ENCODE data around the gene KRTAP4-5. TPM values are rescaled to one million over a fixed set of nuclear protein-coding genes. Genes with fewer than 3 reads are reported as not detected.
"Not testable (repeated sequence)": the region's sequence is repeated elsewhere in the genome, so short reads cannot be mapped to it uniquely, and the experiment has no call there.

The KRTAP4-5 gene
- total RNA-seq, result not detected

- 50% methylated on average over 2 of the region's 2 CpGs for WGBS
- Histone ChIP-seq H3K4me3 (no peak within 1 kb of the TSS), H3K4me1 (replicated peaks) (no peaks in the 10 kb centered on the region), H3K27me3 (replicated peaks; ENCODE audit: insufficient read depth) (no peaks in the 10 kb centered on the region), H3K27ac (no peak within 1 kb of the TSS), H3K36me3 (no peaks in the 10 kb centered on the region), H3K9me3 (no peaks in the 10 kb centered on the region)
- TF ChIP-seq POLR2A (IDR thresholded peaks at IDR 0.05) (no peak), CTCF (IDR thresholded peaks at IDR 0.05) (no peak), POLR2AphosphoS5 (IDR thresholded peaks at IDR 0.05) (no peak)
- intact Hi-C loops (cut with DNase I), result no loop called here
- DNase-seq (ENCODE audit: low spot score), result no peak
These were observed at the start of gene KRTAP4-5 for GRCh38 chr17:41149652-41149985. Gene KRTAP4-5 (minus strand): TSS chr17:41149825. CDS start chr17:41149767, 58 bp downstream.

- Histone ChIP-seq H3K4me1 (replicated peaks) (no peaks in the 10 kb centered on the region), H3K4me3 (no peak overlapping the region), H3K36me3 (no peaks in the 10 kb centered on the region), H3K27me3 (replicated peaks; ENCODE audit: insufficient read depth) (no peaks in the 10 kb centered on the region), H3K27ac (no peak overlapping the region), H3K9me3 (no peaks in the 10 kb centered on the region)
- WGBS, result 51% methylated on average over 1 of the region's 1 CpG
- intact Hi-C loops (cut with DNase I), result no loop called here
- no peak for DNase-seq (ENCODE audit: low spot score)
- TF ChIP-seq POLR2AphosphoS5 (IDR thresholded peaks at IDR 0.05), result no peak
- no peak for TF ChIP-seq CTCF (IDR thresholded peaks at IDR 0.05)
- no peak for TF ChIP-seq POLR2A (IDR thresholded peaks at IDR 0.05)
These were observed 46.4 kb upstream of the KRTAP4-5 start for GRCh38 chr17:41196068-41196467.

GRCh38 chr17:41190328-41190727 lies 40.7 kb upstream of the KRTAP4-5 start:
- intact Hi-C loops (cut with DNase I), result no loop called here

GRCh38 chr17:41189837-41190318 lies 40.3 kb upstream of the KRTAP4-5 start, which contains the start of gene KRTAP9-1:
Gene KRTAP9-1 (plus strand): TSS chr17:41189887. CDS start chr17:41189887, 0 bp downstream.
- H3K36me3 ChIP-seq; H3K9me3 ChIP-seq; intact Hi-C loops (cut with DNase I); H3K4me1 ChIP-seq (replicated peaks); H3K27ac ChIP-seq; H3K4me3 ChIP-seq; DNase-seq (ENCODE audit: low spot score); H3K27me3 ChIP-seq (replicated peaks; ENCODE audit: insufficient read depth): not testable (repeated sequence)
- 62% methylated on average over 1 of the region's 1 CpG for WGBS

More at GRCh38 chr17:41190328-41190727, 40.7 kb upstream of the KRTAP4-5 start:
- TF ChIP-seq CTCF (IDR thresholded peaks at IDR 0.05), result no peak
- Histone ChIP-seq H3K27ac (no peak overlapping the region), H3K9me3 (no peaks in the 10 kb centered on the region), H3K4me3 (no peak overlapping the region), H3K4me1 (replicated peaks) (no peaks in the 10 kb centered on the region), H3K36me3 (no peaks in the 10 kb centered on the region), H3K27me3 (replicated peaks; ENCODE audit: insufficient read depth) (no peaks in the 10 kb centered on the region)
- WGBS, result 92% methylated on average over 3 of the region's 3 CpGs
- no peak for DNase-seq (ENCODE audit: low spot score)

GRCh38 chr17:41186872-41187271 lies 37.2 kb upstream of the KRTAP4-5 start:
- Histone ChIP-seq H3K27me3 (replicated peaks; ENCODE audit: insufficient read depth) (no peaks in the 10 kb centered on the region), H3K4me3 (no peak overlapping the region), H3K27ac (no peak overlapping the region), H3K9me3 (no peaks in the 10 kb centered on the region), H3K4me1 (replicated peaks) (no peaks in the 10 kb centered on the region), H3K36me3 (no peaks in the 10 kb centered on the region)
- DNase-seq (ENCODE audit: low spot score), result no peak
- 80% methylated on average over 2 of the region's 2 CpGs for WGBS
- TF ChIP-seq POLR2A (IDR thresholded peaks at IDR 0.05) (no peak), CTCF (IDR thresholded peaks at IDR 0.05) (no peak), POLR2AphosphoS5 (IDR thresholded peaks at IDR 0.05) (no peak)
- intact Hi-C loops (cut with DNase I), result no loop called here

Data from prostate gland (tissue), 2 donors.